Gastrocnemius medialis (tissue), 4 donors: ENCODE results near the gene SLC9A7.

ENCODE experiments used
- CTCF ChIP-seq, 5 experiments: fragments of 450-650 bp in 3 of 5; fragments of 200-600 bp in 2 of 5; sonication (generic) in 2 of 5; IDR thresholded peaks in 4 of 5; conservative IDR thresholded peaks in 1 of 5; 1 replicate in 4 of 5; 2 replicates in 1 of 5; pipeline ENCODE4 v1.5.1; 2016 to 2019; ENCODE audit warnings: antibody characterized with exemption in 5 of 5, mild to moderate bottlenecking in 3 of 5, moderate library complexity in 3 of 5
- POLR2A ChIP-seq, 2 donors: fragments of 450-650 bp; IDR thresholded peaks; one replicate each; pipeline ENCODE4 v1.6.1; 2017; ENCODE audit warnings: antibody characterized with exemption in 2 of 2, mild to moderate bottlenecking in 2 of 2, moderate library complexity in 2 of 2

DNA sequence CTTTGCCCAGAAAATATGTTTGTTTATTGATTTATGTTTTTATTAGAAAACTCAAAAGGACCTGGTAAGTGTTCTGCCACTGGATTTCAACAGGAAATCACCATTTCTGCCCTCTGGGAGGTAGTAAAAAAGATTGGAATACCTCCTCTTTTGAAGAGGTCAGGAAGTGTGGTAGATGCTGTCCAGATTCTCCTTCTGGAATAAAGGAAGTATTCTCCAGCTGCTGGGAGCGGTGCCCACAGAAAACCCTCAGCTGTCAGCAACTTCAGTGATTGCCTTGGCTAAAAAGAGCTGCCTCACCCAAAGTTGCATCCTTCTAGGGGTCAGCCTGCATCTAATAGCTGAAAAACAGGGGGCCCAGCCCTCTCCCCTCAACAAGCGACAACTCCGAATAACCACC is 199.9 kb downstream of the SLC9A7 start:
- TF ChIP-seq POLR2A (IDR thresholded peaks at IDR 0.05) (no peak), CTCF (IDR thresholded peaks at IDR 0.05 in 4 of 5, conservative IDR thresholded peaks at IDR 0.05 in 1 of 5) (no peak)
